Measurements from ENCODE around the gene FN1.

Gene FN1

GRCh38 chr2:215425021-215425782, 10.7 kb downstream of the FN1 start:
- in situ Hi-C loops (cut with MboI; ENCODE audit: low sequenced_read_pairs): no loop called here

DNA sequence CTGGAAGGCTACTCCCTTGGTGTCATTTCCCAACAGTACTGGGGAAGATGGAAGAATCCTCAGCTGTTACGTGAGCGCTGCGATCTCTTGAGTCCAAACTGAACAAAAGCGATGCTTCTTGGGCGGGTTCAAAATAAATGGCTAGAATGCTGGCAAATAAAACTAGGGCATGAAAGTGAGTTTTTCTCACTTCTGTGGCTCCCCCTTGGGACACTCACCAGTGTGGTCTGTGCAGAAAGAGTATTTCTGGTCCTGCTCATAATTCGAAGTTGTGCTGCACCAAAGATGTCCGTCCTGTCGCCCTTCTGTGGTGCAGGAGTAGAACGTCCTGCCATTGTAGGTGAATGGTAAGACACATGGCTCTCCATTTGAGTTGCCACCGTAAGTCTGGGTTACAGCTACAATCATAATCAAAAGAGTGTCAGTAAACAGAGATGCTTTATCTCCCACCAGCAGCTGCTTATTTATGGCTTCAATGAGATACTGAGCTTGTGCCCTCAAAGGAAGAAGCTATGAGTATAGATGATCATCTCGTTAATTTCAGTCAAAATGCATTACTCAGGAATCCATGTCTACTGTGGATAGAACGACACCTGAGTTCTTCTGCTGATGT, 11.8 kb downstream of the FN1 start:
- in situ Hi-C loops (cut with MboI; ENCODE audit: low sequenced_read_pairs): no loop called here

- in situ Hi-C loops (cut with MboI; ENCODE audit: low sequenced_read_pairs): no loop called here
Observed at GRCh38 chr2:215423234-215423633, 12.6 kb downstream of the FN1 start.

- in situ Hi-C loops (cut with MboI; ENCODE audit: low sequenced_read_pairs): no loop called here
Observed at GRCh38 chr2:215422676-215423075, 13.2 kb downstream of the FN1 start.

GRCh38 chr2:215421859-215422461, 13.9 kb downstream of the FN1 start:
- in situ Hi-C loops (cut with MboI; ENCODE audit: low sequenced_read_pairs): no loop called here

GRCh38 chr2:215420471-215420935, 15.4 kb downstream of the FN1 start:
- in situ Hi-C loops (cut with MboI; ENCODE audit: low sequenced_read_pairs): no loop called here

GRCh38 chr2:215419769-215420470, 15.9 kb downstream of the FN1 start:
- in situ Hi-C loops (cut with MboI; ENCODE audit: low sequenced_read_pairs): no loop called here

DNA sequence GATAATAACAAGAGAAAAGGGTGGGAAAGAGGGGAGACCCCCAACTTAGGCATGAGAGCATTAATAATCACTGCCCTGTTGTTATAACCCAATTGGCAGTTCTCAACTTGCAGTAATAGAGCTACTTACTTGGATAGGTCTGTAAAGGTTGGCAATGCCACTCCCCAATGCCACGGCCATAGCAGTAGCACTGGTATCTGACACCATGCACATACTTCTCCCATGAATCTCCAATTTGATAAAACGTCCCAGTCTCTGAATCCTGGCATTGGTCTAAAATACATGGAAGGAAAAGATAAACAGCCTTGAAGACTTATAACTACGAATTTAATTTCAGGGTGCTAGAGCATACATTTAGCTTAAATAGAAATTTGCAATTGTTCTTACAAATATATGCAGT, 16.8 kb downstream of the FN1 start:
- in situ Hi-C loops (cut with MboI; ENCODE audit: low sequenced_read_pairs): no loop called here

- in situ Hi-C loops (cut with MboI; ENCODE audit: low sequenced_read_pairs): no loop called here
Observed at GRCh38 chr2:215418064-215418963, 17.6 kb downstream of the FN1 start.

GRCh38 chr2:215417400-215417951, 18.4 kb downstream of the FN1 start:
- in situ Hi-C loops (cut with MboI; ENCODE audit: low sequenced_read_pairs): no loop called here

DNA sequence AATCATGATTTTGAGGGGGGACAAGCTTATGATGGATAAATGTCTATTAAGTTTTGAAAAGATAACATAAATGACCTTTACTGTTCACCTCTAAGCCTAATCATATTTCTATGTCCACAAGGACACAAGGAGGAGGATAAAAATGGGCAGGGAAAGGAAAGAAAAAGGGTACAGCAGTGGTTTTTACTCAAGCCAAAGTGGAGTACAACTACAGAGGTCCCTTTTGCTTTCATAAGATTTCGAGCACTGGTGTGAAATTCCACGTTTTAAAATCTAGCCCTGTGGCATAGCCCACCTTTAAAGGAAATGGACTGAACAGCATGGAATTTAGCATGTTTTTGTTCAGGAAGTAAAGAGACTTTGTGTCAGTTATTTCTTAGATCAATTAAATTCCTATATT, 19.2 kb downstream of the FN1 start:
- in situ Hi-C loops (cut with MboI; ENCODE audit: low sequenced_read_pairs): no loop called here

GRCh38 chr2:215415820-215416577, 19.9 kb downstream of the FN1 start:
- in situ Hi-C loops (cut with MboI; ENCODE audit: low sequenced_read_pairs): no loop called here

GRCh38 chr2:215415218-215415617, 20.6 kb downstream of the FN1 start:
- in situ Hi-C loops (cut with MboI; ENCODE audit: low sequenced_read_pairs): no loop called here

DNA sequence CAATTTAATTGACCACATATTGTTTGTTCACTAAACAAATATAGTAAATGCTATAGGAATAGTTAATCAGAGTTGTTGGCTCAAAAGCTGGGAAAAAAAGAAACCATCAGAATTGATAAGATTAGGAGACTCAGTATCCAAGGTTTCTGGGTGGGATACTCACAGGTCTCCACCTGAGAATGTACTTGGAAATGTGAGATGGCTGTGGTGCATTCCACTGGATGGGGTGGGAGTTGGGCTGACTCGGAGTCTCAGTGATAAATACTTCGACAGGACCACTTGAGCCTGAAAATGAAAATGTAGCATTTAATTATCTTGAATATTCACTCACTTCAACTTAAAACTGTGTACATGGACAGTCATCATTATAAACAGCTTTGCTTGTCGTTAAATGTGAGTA, 21.2 kb downstream of the FN1 start:
- in situ Hi-C loops (cut with MboI; ENCODE audit: low sequenced_read_pairs): no loop called here

DNA sequence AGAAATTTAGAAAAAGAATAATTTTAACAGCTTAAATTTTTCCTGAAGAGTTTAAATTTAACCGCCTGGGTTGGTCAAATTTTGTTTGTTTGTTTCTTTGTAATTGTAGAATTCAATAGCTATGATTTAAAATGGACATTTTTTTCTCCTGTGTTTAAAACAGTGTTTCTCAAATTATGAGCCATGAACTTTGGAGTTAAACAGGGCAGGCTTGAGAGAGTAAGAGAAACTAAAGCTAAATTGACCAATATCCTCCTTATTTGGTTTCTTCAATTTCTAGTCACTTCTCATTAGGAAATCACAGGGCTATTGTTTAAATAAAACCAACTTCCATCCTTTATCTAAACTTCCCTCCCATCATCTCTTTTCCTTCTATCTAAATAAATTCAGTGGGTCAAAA, 21.9 kb downstream of the FN1 start:
- in situ Hi-C loops (cut with MboI; ENCODE audit: low sequenced_read_pairs): no loop called here

DNA sequence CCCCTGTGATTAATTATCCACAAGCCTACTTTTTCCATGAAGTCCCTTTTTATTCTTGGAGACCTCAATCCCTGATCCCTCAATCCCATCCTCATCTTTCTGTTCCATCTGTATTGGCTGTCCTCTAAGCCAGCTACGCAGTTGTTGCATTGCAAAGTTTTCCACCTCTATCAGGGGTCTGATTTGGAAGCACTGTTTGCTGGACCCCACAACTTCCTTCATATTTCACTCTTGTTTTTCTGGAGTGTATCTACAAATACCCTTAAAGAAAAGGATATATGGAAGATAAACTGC, 22.4 kb downstream of the FN1 start:
- in situ Hi-C loops (cut with MboI; ENCODE audit: low sequenced_read_pairs): no loop called here

DNA sequence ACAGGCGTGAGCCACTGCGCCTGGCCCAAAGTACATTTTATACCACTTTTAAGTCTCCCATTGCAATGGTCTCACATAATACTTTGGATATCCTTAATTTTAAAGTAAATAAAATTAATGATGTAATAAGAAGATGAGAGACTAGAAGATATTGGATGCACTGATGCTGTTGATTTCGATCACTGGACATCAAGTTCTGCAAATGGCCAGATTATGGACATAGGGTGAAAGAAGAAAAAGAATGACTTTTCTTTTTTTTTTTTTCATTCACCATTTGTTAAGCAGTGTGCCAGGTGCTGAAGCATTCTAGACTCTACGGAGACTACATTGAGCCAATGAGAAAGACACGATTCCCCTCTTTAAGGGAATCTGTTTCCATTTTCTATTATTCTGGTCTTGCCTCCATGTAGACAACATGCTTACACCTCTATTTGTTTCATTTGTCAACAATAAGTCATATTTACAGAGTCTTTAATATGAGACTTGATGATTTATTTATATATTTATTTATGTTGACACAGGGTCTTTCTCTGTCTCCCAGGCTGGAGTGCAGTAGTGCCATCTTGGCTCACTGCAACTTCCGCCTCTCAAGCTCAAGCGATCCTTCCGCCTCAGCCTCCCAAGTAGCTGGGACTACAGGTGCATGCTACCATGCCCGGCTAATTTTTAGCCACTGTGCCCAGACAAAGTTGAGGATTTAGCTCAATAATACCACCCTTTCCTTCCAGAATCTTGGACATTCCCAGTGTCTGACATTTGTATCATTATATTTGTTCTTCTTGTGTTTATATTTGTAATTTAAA, 23.7 kb downstream of the FN1 start:
- in situ Hi-C loops (cut with MboI; ENCODE audit: low sequenced_read_pairs): no loop called here

GRCh38 chr2:215410932-215411285, 25.0 kb downstream of the FN1 start:
- in situ Hi-C loops (cut with MboI; ENCODE audit: low sequenced_read_pairs): no loop called here
